Occipital lobe (tissue), 2 donors: ENCODE measurements around the gene OLFM1. TPM values are rescaled to one million over a fixed set of nuclear protein-coding genes. Genes with fewer than 3 reads are reported as not detected.
"Not testable (repeated sequence)": the region's sequence is repeated elsewhere in the genome, so short reads cannot be mapped to it uniquely, and the experiment has no call there.

ENCODE experiments used
- DNase-seq: peaks from one replicate; lab custom pipeline; 2025; lab: John Stamatoyannopoulos, UW
- total RNA-seq: library from RNA; depleted of rRNA; stranded (reverse); fragments of >200 nt; gene quantifications from one replicate; pipeline ENCODE4 v1.2.3, GENCODE V29; 2014

Gene OLFM1
- total RNA-seq, 1 donor from 2014 or later = 77.8 TPM

- DNase-seq = no peak
Measured at GRCh38 chr9:135151757-135152613, 64.5 kb downstream of the OLFM1 start.

DNA sequence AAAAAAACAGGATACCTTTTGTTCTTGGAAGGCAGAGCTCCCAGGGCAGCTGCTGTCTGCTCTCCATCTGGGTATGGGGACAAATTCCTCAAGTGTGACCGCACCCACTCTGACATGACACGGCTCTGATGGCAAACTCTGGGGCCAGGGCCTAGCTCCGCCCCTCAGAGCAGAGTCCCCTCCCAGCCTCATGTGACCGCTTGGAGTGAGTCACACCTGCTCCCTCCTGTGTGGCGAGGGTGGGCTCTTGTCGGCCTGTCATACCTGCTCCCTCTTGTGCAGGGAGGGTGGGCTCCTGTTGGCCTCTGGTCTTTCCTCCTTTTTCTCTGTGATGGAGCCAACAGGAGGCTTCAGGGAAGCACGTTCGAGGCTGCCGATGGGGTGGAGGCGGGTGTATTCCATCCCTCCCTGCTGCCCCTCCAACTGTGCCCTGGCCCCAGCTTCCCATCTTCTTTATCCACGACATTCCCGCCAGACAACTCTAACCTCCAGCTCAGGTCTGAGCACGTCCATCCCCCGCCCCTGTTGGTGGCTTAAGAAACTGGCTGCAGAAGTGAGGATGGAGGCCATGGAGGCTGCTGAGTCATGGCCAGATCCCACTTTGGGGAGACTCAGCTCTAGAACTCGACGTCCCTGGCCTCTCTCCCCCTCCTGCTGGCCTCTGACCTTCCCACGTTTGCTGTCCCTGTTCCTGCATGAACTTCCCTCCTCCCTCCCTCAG lies 65.3 kb downstream of the OLFM1 start:
- no peak for DNase-seq

DNA sequence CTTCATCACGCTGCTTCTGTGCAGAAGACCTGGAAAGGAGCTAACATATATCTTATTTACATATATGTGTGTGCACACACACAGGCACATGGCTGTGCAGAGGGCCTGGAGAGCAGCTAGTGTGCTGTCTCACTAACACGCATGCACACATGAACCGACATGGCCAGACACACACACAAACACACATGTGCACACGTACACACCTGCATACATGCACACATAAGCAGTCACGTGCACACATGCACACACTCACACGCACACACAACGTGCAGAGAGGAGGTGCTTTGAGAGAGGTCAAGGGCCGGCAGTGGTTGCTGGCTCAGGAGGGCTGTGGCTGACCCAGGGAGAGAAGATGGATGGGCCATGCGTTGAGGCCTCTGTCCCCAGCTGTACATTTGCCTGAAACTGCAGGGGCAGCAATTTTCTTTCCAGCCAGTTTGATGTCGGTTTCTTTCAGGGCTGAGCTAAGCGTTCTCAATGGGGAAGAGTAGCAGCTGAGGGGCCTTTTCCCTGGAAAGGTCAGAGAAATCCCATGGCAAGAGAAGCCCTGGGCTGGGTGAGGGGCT lies 66.7 kb downstream of the OLFM1 start:
- no peak for DNase-seq

DNA sequence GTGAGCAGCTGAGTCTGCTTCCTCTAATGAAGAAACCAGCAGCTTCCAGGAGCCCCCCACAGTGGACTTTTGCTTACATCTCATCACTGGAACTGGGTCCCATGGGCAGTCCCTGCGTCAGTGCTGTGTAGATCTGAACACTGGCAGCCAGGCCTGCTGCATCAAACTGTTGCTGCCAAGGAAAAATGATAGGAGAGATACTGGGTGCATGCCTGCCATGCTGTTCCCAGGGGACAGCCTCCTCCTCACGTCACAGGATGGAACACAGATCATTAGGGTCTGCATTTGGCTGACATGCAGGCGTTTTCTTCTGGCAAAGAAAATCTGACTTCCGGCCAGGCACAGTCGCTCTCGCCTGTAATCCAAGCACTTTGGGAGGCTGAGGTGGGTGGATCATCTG lies 67.9 kb downstream of the OLFM1 start:
- no peak for DNase-seq

- DNase-seq = no peak
Measured at GRCh38 chr9:135156525-135157510, 69.3 kb downstream of the OLFM1 start.

- no peak for DNase-seq
Measured at GRCh38 chr9:135157856-135158563, 70.5 kb downstream of the OLFM1 start.

GRCh38 chr9:135158564-135158937 lies 71.1 kb downstream of the OLFM1 start:
- no peak for DNase-seq

- DNase-seq = no peak
Measured at GRCh38 chr9:135159801-135160200, 72.3 kb downstream of the OLFM1 start.

GRCh38 chr9:135160862-135161261 lies 73.4 kb downstream of the OLFM1 start:
- no peak for DNase-seq

GRCh38 chr9:135162599-135162998 lies 75.1 kb downstream of the OLFM1 start:
- DNase-seq = not testable (repeated sequence)

DNA sequence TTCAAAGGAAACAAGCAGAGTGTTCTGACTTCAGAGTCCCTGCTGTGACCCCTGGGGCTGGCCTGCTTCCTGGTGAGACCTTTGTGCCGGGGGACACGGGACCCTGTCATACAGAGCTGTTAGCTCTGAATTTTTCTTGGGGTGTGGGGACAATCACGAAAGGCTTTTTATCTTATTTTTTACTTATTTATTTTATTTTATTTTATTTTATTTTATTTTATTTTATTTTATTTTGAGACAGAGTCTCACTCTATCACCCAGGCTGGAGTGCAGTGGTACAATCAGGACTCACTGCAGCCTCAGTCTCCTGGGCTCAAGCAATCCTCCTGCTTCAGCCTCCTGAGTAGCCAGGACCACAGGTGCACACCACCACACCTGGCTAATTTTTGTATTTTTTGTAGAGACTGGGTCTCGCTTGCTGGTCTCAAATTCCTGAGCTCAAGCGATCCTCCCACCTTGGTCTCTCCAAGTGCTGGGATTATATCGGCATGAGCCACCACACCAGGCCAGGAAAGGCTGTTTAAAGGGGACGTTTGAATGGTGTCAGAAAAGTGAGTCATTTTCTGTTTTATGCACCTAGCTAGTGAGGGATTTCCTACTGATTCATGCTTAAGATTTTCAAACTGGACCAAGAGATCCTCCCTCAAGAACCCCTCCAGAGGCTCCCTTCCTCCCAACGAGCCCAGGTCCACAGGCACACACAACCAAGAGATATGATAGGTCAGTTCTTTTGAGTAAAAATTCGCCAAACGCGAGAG lies 75.7 kb downstream of the OLFM1 start:
- DNase-seq = no peak

- no peak for DNase-seq
Measured at GRCh38 chr9:135164036-135164435, 76.6 kb downstream of the OLFM1 start.

GRCh38 chr9:135165003-135165711 lies 77.7 kb downstream of the OLFM1 start:
- no peak for DNase-seq

- peak; percentile 55 for DNase-seq
Measured at GRCh38 chr9:135165756-135166519, 78.5 kb downstream of the OLFM1 start.

- DNase-seq = peak; percentile 50
Measured at GRCh38 chr9:135166565-135166964, 79.1 kb downstream of the OLFM1 start.

- DNase-seq = no peak
Measured at GRCh38 chr9:135167356-135167755, 79.9 kb downstream of the OLFM1 start.

- no peak for DNase-seq
Measured at GRCh38 chr9:135167849-135168655, 80.6 kb downstream of the OLFM1 start.
